ENCODE data around the gene TTC39B.

DNA sequence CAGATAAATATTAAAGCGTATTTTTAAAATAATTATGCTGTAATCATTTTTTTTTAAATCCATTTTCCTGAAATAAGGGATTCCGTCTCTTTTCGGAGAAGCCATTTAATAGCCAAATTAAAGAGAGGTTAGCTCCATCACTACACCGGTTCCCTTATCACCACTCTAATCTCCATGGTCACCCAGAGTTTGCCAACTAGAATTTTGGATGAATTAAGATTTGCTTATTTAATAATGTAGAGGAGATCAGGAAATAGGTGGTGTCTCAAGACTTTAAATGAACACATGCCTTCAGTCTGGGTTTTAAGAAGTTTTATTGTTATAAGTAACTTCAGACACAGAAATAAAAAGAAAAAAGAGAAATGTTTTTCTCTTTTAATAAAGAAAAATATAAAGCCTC is 151.7 kb downstream of the TTC39B start:
- TF ChIP-seq POLR2AphosphoS5 (IDR thresholded peaks at IDR 0.05): no peak
- TF ChIP-seq POLR2A (IDR thresholded peaks at IDR 0.05): no peak
